ENCODE data around the gene ODAD2. TPM values are rescaled to one million over a fixed set of nuclear protein-coding genes. Genes with fewer than 3 reads are reported as not detected.

ODAD2 gene
- total and polyA plus RNA-seq, 2 experiments from 2014 or later, result 0.40 to 0.76 TPM

DNA sequence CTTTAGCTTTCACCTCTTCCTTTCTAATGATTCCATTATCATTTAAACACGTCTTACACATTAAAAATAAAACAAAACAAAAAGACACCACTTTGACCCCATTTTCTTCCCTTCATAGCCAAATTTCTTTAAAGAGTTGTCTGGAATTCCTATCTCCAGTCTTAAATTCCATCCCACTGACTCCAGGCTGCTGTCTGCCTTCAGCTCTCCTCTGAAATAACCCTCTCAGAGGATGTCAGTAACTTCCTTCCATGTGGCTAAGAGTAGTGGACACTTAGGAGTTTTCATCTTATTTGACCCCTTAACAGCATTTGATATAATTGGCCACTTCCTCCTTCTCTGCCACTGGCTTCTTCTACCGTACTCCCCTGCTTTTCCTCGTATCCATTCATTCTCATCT lies 183.6 kb downstream of the ODAD2 start:
- no peak overlapping the region for H3K27ac ChIP-seq
- WGBS (ENCODE audit: low lambda C conversion rate, missing lambda C conversion rate), result 88% methylated on average over 3 of the region's 3 CpGs
- no peak for DNase-seq (ENCODE audit: low spot score)
- H3K27me3 ChIP-seq, result no peaks in the 10 kb centered on the region
- H3K9me2 ChIP-seq (replicated peaks; ENCODE audit: insufficient read depth), result no peaks in the 10 kb centered on the region
- H3K4me3 ChIP-seq, result no peak overlapping the region
- TF ChIP-seq EZH2 (IDR thresholded peaks at IDR 0.05; ENCODE audit: borderline replicate concordance), result no peak
- TF ChIP-seq EZH2phosphoT487 (IDR thresholded peaks at IDR 0.05; ENCODE audit: low read depth, severe bottlenecking, unreplicated experiment), result no peak
- no peak for TF ChIP-seq CTCF (IDR thresholded peaks at IDR 0.05; ENCODE audit: poor library complexity)
- H3K79me2 ChIP-seq, result no peaks in the 10 kb centered on the region
- no peak overlapping the region for H2AFZ ChIP-seq
- H4K20me1 ChIP-seq (ENCODE audit: insufficient read depth, poor library complexity, severe bottlenecking), result no peaks in the 10 kb centered on the region
- no peak overlapping the region for H3K4me2 ChIP-seq
- no peaks in the 10 kb centered on the region for H3K36me3 ChIP-seq (replicated peaks; ENCODE audit: insufficient read depth, low read depth)
- H3K4me1 ChIP-seq (ENCODE audit: insufficient read depth), result no peaks in the 10 kb centered on the region
- H3K9me3 ChIP-seq (ENCODE audit: low read depth), result no peaks in the 10 kb centered on the region

GRCh38 chr10:27805180-27805579 lies 193.7 kb downstream of the ODAD2 start:
- TF ChIP-seq EZH2phosphoT487 (IDR thresholded peaks at IDR 0.05; ENCODE audit: low read depth, severe bottlenecking, unreplicated experiment), result no peak
- TF ChIP-seq EZH2 (IDR thresholded peaks at IDR 0.05; ENCODE audit: borderline replicate concordance), result no peak
- no peak for TF ChIP-seq CTCF (IDR thresholded peaks at IDR 0.05; ENCODE audit: poor library complexity)
- no peaks in the 10 kb centered on the region for H3K36me3 ChIP-seq (replicated peaks; ENCODE audit: insufficient read depth, low read depth)
- no peak overlapping the region for H3K27ac ChIP-seq
- no peak for DNase-seq (ENCODE audit: low spot score)
- WGBS (ENCODE audit: low lambda C conversion rate, missing lambda C conversion rate), result 73% methylated on average over 4 of the region's 4 CpGs
- H2AFZ ChIP-seq, result no peak overlapping the region
- H3K79me2 ChIP-seq, result no peaks in the 10 kb centered on the region
- H3K27me3 ChIP-seq, result no peaks in the 10 kb centered on the region
- H3K4me2 ChIP-seq, result no peak overlapping the region
- no peak overlapping the region for H3K4me3 ChIP-seq
- H3K4me1 ChIP-seq (ENCODE audit: insufficient read depth), result no peaks in the 10 kb centered on the region
- no peaks in the 10 kb centered on the region for H4K20me1 ChIP-seq (ENCODE audit: insufficient read depth, poor library complexity, severe bottlenecking)
- H3K9me3 ChIP-seq (ENCODE audit: low read depth), result no peaks in the 10 kb centered on the region
- no peaks in the 10 kb centered on the region for H3K9me2 ChIP-seq (replicated peaks; ENCODE audit: insufficient read depth)

DNA sequence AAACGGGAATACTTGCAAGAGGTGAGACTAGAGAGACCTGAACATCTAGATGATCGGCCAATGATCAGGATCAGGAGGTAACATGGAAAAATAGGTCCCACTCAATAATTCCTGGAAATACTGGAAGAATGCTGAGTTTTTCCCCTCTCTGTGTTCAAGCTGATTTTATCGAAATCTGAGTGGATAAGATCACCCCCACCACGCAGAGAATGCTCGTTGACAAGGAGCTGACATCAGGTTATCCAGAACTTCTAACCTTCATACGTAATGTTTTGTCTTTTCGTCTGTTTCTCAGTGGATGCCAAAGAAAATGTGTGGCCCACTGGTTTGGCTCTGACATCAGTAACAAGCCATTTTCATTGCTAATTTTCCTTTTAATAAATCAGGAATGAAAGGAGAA lies 194.7 kb downstream of the ODAD2 start:
- no peaks in the 10 kb centered on the region for H3K79me2 ChIP-seq
- no peak for DNase-seq (ENCODE audit: low spot score)
- WGBS (ENCODE audit: low lambda C conversion rate, missing lambda C conversion rate), result 84% methylated on average over 7 of the region's 7 CpGs
- no peak for TF ChIP-seq EZH2 (IDR thresholded peaks at IDR 0.05; ENCODE audit: borderline replicate concordance)
- TF ChIP-seq EZH2phosphoT487 (IDR thresholded peaks at IDR 0.05; ENCODE audit: low read depth, severe bottlenecking, unreplicated experiment), result no peak
- TF ChIP-seq CTCF (IDR thresholded peaks at IDR 0.05; ENCODE audit: poor library complexity), result no peak
- H3K27ac ChIP-seq, result no peak overlapping the region
- H4K20me1 ChIP-seq (ENCODE audit: insufficient read depth, poor library complexity, severe bottlenecking), result no peaks in the 10 kb centered on the region
- H3K4me2 ChIP-seq, result no peak overlapping the region
- H3K9me3 ChIP-seq (ENCODE audit: low read depth), result no peaks in the 10 kb centered on the region
- no peaks in the 10 kb centered on the region for H3K9me2 ChIP-seq (replicated peaks; ENCODE audit: insufficient read depth)
- no peak overlapping the region for H2AFZ ChIP-seq
- H3K4me1 ChIP-seq (ENCODE audit: insufficient read depth), result no peaks in the 10 kb centered on the region
- no peaks in the 10 kb centered on the region for H3K27me3 ChIP-seq
- H3K4me3 ChIP-seq, result no peak overlapping the region
- no peaks in the 10 kb centered on the region for H3K36me3 ChIP-seq (replicated peaks; ENCODE audit: insufficient read depth, low read depth)

Measured in hepatocyte (in vitro differentiated cells).